ENCODE measurements around the gene MRPS5. TPM values are rescaled to one million over a fixed set of nuclear protein-coding genes. Genes with fewer than 3 reads are reported as not detected.

Gene MRPS5
- 46.3 and 48.9 TPM in 2 replicates for total RNA-seq
- 53.9 TPM for total RNA-seq (2013)
- 43.6 and 48.0 TPM in 2 replicates for polyA plus RNA-seq
- 27.3 and 37.3 TPM in 2 replicates for polyA minus RNA-seq

- H3K27ac Mint-ChIP-seq, result peak within 1 kb of the TSS; percentile 95
- H3K4me3 Mint-ChIP-seq, result peak within 1 kb of the TSS; percentile 95
- ChIA-PET CTCF (interaction anchor here (0.6 to 3.6 kb wide), 6 partner anchors 33 to 98 kb away, joined by 3 to 16 read pairs (median 4); partner anchors contain the start of genes ZNF2 and ZNF514), POLR2A (interaction anchor here (1.3 to 2.9 kb wide), 2 partner anchors 38 to 44 kb away, joined by 4 to 16 read pairs; partner anchors contain the start of genes ZNF2 and ZNF514)
- Histone ChIP-seq H3K36me3 (replicated peaks in 1 of 2; ENCODE audit: control extremely low read depth in 1 of 2, control insufficient read depth in 1 of 2, extremely low read depth in 1 of 2, insufficient read depth in 2 of 2, low read length in 1 of 2) (peaks cover 0 to under 1% of the 10 kb centered on the region in 2 experiments), H3K79me2 (ENCODE audit: control insufficient read depth, insufficient read depth, low read length) (peaks cover 32% of the 10 kb centered on the region), H3K9me3 (ENCODE audit: control extremely low read depth in 1 of 3, control insufficient read depth in 2 of 3, insufficient read depth in 1 of 3, low read length in 2 of 3) (no peaks in the 10 kb centered on the region), H3K27ac (ENCODE audit: low read length in 2 of 2) (peak within 1 kb of the TSS; percentile 53 to 94), H3K9ac (ENCODE audit: low read length) (peak within 1 kb of the TSS; percentile 87), H3K4me1 (ENCODE audit: control insufficient read depth in 2 of 2, insufficient read depth in 2 of 2, low read length in 2 of 2) (peaks cover 22 to 29% of the 10 kb centered on the region in 2 donors), H2AFZ (ENCODE audit: insufficient read depth, low read depth, low read length, poor library complexity, severe bottlenecking) (peak within 1 kb of the TSS; percentile 97), H3K4me2 (replicated peaks; ENCODE audit: low read depth, low read length, poor library complexity, severe bottlenecking) (peak within 1 kb of the TSS; percentile 90), H4K20me1 (ENCODE audit: control insufficient read depth, insufficient read depth, low read length, poor library complexity, severe bottlenecking) (peaks cover 9% of the 10 kb centered on the region), H3K4me3 (ENCODE audit: control extremely low read depth in 1 of 5, extremely low read depth in 1 of 5, insufficient read depth in 1 of 5, low read depth in 2 of 5, low read length in 4 of 5) (peak within 1 kb of the TSS; percentile 67 to 98 (median 93)), H3K27me3 (replicated peaks in 1 of 4; ENCODE audit: control extremely low read depth in 1 of 4, control insufficient read depth in 3 of 4, insufficient read depth in 4 of 4, low read length in 3 of 4) (no peaks in the 10 kb centered on the region)
- ATAC-seq (ENCODE audit: low read depth), result peak; percentile 98
- H3K9me3 Mint-ChIP-seq (ENCODE audit: insufficient read depth), result no peaks in the 10 kb centered on the region
- DNase-seq, result peak; percentile 90
- intact Hi-C loops (cut with micrococcal nuclease), result loop anchor here (1.0 to 2.0 kb wide), 4 partner anchors 38 to 281 kb away; partner anchors contain the start of genes FAHD2A, ZNF2, ZNF514 and ZNF892
- TF ChIP-seq CTCF (IDR thresholded peaks at IDR 0.05) (no peak), EZH2 (IDR thresholded peaks at IDR 0.05; ENCODE audit: borderline replicate concordance, insufficient read depth, low read depth, low read length, poor library complexity, severe bottlenecking) (no peak)
- WGBS (ENCODE audit: insufficient coverage), result under 1% methylated on average over 86 of the region's 86 CpGs
- H3K27me3 Mint-ChIP-seq, result no peaks in the 10 kb centered on the region
- H3K4me1 Mint-ChIP-seq, result peaks cover 42% of the 10 kb centered on the region
Measured at GRCh38 chr2:95121407-95122196, at the start of gene MRPS5. TSS of gene MRPS5 (minus strand) at chr2:95121808. CDS start at chr2:95121791, 17 bp downstream.

Data from B cell (primary cell).